Astrocyte (in vitro differentiated cells and primary cell): ENCODE measurements around the gene FTSJ1. TPM values are rescaled to one million over a fixed set of nuclear protein-coding genes. Genes with fewer than 3 reads are reported as not detected.

ENCODE experiments used
- DNase-seq: peaks from one replicate; pipeline ENCODE4 v3.0.0-alpha.2; 2010; ENCODE audit warnings: low read depth
- FAIRE-seq: peaks from 2 replicates; lab custom pipeline; 2011; peaks lifted over from hg19 to GRCh38; lab: Jason Lieb, UNC
- H2AFZ ChIP-seq: 2 replicates; pipeline ENCODE4 v1.6.0; 2012; ENCODE audit warnings: low read depth, low read length, inconsistent platforms
- H3K27ac ChIP-seq: 2 replicates; pipeline ENCODE4 v1.5.1; 2011; ENCODE audit warnings: low read depth, low read length, inconsistent platforms
- H3K27me3 ChIP-seq: 2 replicates; pipeline ENCODE4 v1.6.0; 2011; ENCODE audit warnings: low read length, inconsistent platforms; ENCODE audit not compliant: insufficient read depth
- H3K36me3 ChIP-seq: 2 replicates; pipeline ENCODE4 v1.5.1; 2011; ENCODE audit warnings: low read length, inconsistent platforms; ENCODE audit not compliant: insufficient read depth
- H3K4me1 ChIP-seq: 2 replicates; pipeline ENCODE4 v1.5.1; 2011; ENCODE audit warnings: low read length, inconsistent platforms; ENCODE audit not compliant: insufficient read depth
- H3K4me2 ChIP-seq: 2 replicates; pipeline ENCODE4 v1.6.0; 2012; ENCODE audit warnings: low read length, inconsistent platforms
- H3K4me3 ChIP-seq: 2 replicates; pipeline ENCODE4 v1.5.1; 2011; ENCODE audit warnings: low read depth, mild to moderate bottlenecking, low read length, inconsistent platforms; ENCODE audit not compliant: insufficient read depth
- H3K79me2 ChIP-seq: 2 replicates; pipeline ENCODE4 v1.6.0; 2012; ENCODE audit warnings: mild to moderate bottlenecking, low read length, inconsistent platforms; ENCODE audit not compliant: insufficient read depth
- H3K9ac ChIP-seq: 2 replicates; pipeline ENCODE4 v1.6.0; 2012; ENCODE audit warnings: mild to moderate bottlenecking, low read length, inconsistent platforms
- H3K9me3 ChIP-seq: 2 replicates; pipeline ENCODE4 v1.5.1; 2012; ENCODE audit warnings: low read depth, mild to moderate bottlenecking, low read length, inconsistent platforms; ENCODE audit not compliant: insufficient read depth
- H4K20me1 ChIP-seq: 2 replicates; pipeline ENCODE4 v1.6.0; 2012; ENCODE audit warnings: low read length, inconsistent platforms; ENCODE audit not compliant: insufficient read depth
- H3K27ac Mint-ChIP-seq: one replicate; pipeline ENCODE4 v1.8.0; 2021; ENCODE audit warnings: mild to moderate bottlenecking, mixed read lengths; ENCODE audit not compliant: unreplicated experiment
- H3K27me3 Mint-ChIP-seq: one replicate; pipeline ENCODE4 v1.8.0; 2021; ENCODE audit warnings: low read depth, mixed read lengths; ENCODE audit not compliant: unreplicated experiment
- H3K36me3 Mint-ChIP-seq: one replicate; pipeline ENCODE4 v1.8.0; 2021; ENCODE audit warnings: low read depth, mixed read lengths; ENCODE audit not compliant: unreplicated experiment
- H3K4me1 Mint-ChIP-seq: one replicate; pipeline ENCODE4 v1.8.0; 2021; ENCODE audit warnings: low read depth, mixed read lengths; ENCODE audit not compliant: unreplicated experiment
- H3K4me3 Mint-ChIP-seq: one replicate; pipeline ENCODE4 v1.8.0; 2021; ENCODE audit warnings: mild to moderate bottlenecking, moderate library complexity, mixed read lengths; ENCODE audit not compliant: unreplicated experiment
- H3K9me3 Mint-ChIP-seq: one replicate; pipeline ENCODE4 v1.8.0; 2021; ENCODE audit warnings: mild to moderate bottlenecking, mixed read lengths; ENCODE audit not compliant: unreplicated experiment
- CTCF ChIP-seq: IDR thresholded peaks from 2 replicates; pipeline ENCODE4 v1.5.1; 2011; ENCODE audit warnings: low read depth, mild to moderate bottlenecking, inconsistent platforms, low read length, moderate library complexity; ENCODE audit not compliant: insufficient read depth
- EZH2 ChIP-seq: IDR thresholded peaks from 2 replicates; pipeline ENCODE4 v1.6.1; 2012; ENCODE audit warnings: mild to moderate bottlenecking, low read length, inconsistent platforms; ENCODE audit not compliant: insufficient read depth
- total RNA-seq: library from RNA; stranded (reverse); gene quantifications from 2 replicates; pipeline ENCODE4 v1.2.1, GENCODE V29; 2021

The FTSJ1 gene
- total RNA-seq, 1 donor from 2014 or later = 64.4 TPM

GRCh38 chrX:48470110-48470832 lies 5.7 kb upstream of the FTSJ1 start, which contains the start of gene SLC38A5:
SLC38A5 (minus strand) TSS chrX:48470260; CDS start chrX:48467924, 2,336 bp downstream.
- Mint-ChIP-seq H3K4me1 (peaks cover 20% of the 10 kb centered on the region), H3K27me3 (no peaks in the 10 kb centered on the region), H3K36me3 (no peaks in the 10 kb centered on the region), H3K27ac (no peak within 1 kb of the TSS), H3K4me3 (peak within 1 kb of the TSS; percentile 79), H3K9me3 (peaks cover 2% of the 10 kb centered on the region)
- H3K4me3 ChIP-seq = no peak within 1 kb of the TSS
- H2AFZ ChIP-seq = no peak within 1 kb of the TSS
- peaks cover 14% of the 10 kb centered on the region for H3K4me1 ChIP-seq
- H3K4me2 ChIP-seq = peak within 1 kb of the TSS; percentile 78
- no peaks in the 10 kb centered on the region for H3K36me3 ChIP-seq
- H3K9me3 ChIP-seq = no peaks in the 10 kb centered on the region
- FAIRE-seq (no peak), DNase-seq (no peak)
- H3K27ac ChIP-seq = no peak within 1 kb of the TSS
- peak within 1 kb of the TSS; percentile 76 for H3K9ac ChIP-seq
- TF ChIP-seq EZH2 (no peak), CTCF (no peak)
- H3K79me2 ChIP-seq = peaks cover 7% of the 10 kb centered on the region
- no peaks in the 10 kb centered on the region for H4K20me1 ChIP-seq
- no peaks in the 10 kb centered on the region for H3K27me3 ChIP-seq

- Histone ChIP-seq H3K4me2 (no peak overlapping the region), H3K9me3 (no peaks in the 10 kb centered on the region), H3K36me3 (no peaks in the 10 kb centered on the region), H3K79me2 (peaks cover 12% of the 10 kb centered on the region), H3K4me1 (peaks cover 9% of the 10 kb centered on the region), H2AFZ (no peak overlapping the region), H3K9ac (no peak overlapping the region), H3K27ac (no peak overlapping the region), H3K27me3 (no peaks in the 10 kb centered on the region), H4K20me1 (no peaks in the 10 kb centered on the region), H3K4me3 (no peak overlapping the region)
- FAIRE-seq (no peak), DNase-seq (no peak)
- Mint-ChIP-seq H3K27ac (no peak overlapping the region), H3K4me1 (peaks cover 15% of the 10 kb centered on the region), H3K9me3 (peaks cover 2% of the 10 kb centered on the region), H3K27me3 (no peaks in the 10 kb centered on the region), H3K36me3 (no peaks in the 10 kb centered on the region), H3K4me3 (no peak overlapping the region)
- no peak for TF ChIP-seq EZH2
- TF ChIP-seq CTCF = no peak
Measured at GRCh38 chrX:48470833-48471118, 5.2 kb upstream of the FTSJ1 start.

GRCh38 chrX:48471504-48471903 lies 4.5 kb upstream of the FTSJ1 start:
- peaks cover 19% of the 10 kb centered on the region for H3K79me2 ChIP-seq
- peaks cover 8% of the 10 kb centered on the region for H3K4me1 ChIP-seq
- no peaks in the 10 kb centered on the region for H4K20me1 ChIP-seq
- H3K36me3 ChIP-seq = no peaks in the 10 kb centered on the region
- H3K9me3 ChIP-seq = no peaks in the 10 kb centered on the region
- no peak overlapping the region for H3K9ac ChIP-seq
- no peak overlapping the region for H3K27ac ChIP-seq
- Mint-ChIP-seq H3K9me3 (peaks cover 2% of the 10 kb centered on the region), H3K4me3 (no peak overlapping the region), H3K27ac (no peak overlapping the region), H3K27me3 (no peaks in the 10 kb centered on the region), H3K4me1 (peaks cover 14% of the 10 kb centered on the region), H3K36me3 (no peaks in the 10 kb centered on the region)
- FAIRE-seq (no peak), DNase-seq (no peak)
- TF ChIP-seq CTCF = no peak
- TF ChIP-seq EZH2 = no peak
- H3K27me3 ChIP-seq = no peaks in the 10 kb centered on the region
- H3K4me3 ChIP-seq = no peak overlapping the region
- H3K4me2 ChIP-seq = no peak overlapping the region
- no peak overlapping the region for H2AFZ ChIP-seq
